ENCODE measurements around the gene TNNT3. TPM values are rescaled to one million over a fixed set of nuclear protein-coding genes. Genes with fewer than 3 reads are reported as not detected.

TNNT3 gene
- total RNA-seq, 1 experiment from 2014 or later: not detected

- Histone ChIP-seq H3K9me3 (ENCODE audit: control insufficient read depth, low read depth, low read length) (no peaks in the 10 kb centered on the region), H4K20me1 (ENCODE audit: control insufficient read depth, insufficient read depth, insufficient read length) (no peaks in the 10 kb centered on the region), H3K27ac (ENCODE audit: insufficient read length, low read depth, low read length) (no peak overlapping the region), H3K79me2 (ENCODE audit: insufficient read depth, low read length) (no peaks in the 10 kb centered on the region), H2BK12ac (ENCODE audit: insufficient read length, low read depth, low read length) (no peak overlapping the region), H3T11ph (ENCODE audit: low read length) (no peak overlapping the region), H3K4me2 (ENCODE audit: insufficient read depth, insufficient read length, low read length) (no peak overlapping the region), H3K23ac (ENCODE audit: insufficient read length, low read depth, low read length) (no peak overlapping the region), H2BK20ac (ENCODE audit: low read depth, low read length, poor library complexity, severe bottlenecking) (no peak overlapping the region), H4K5ac (ENCODE audit: insufficient read length, low read depth, low read length) (no peak overlapping the region), H2AK5ac (ENCODE audit: insufficient read length, low read length) (no peak overlapping the region), H3K79me1 (ENCODE audit: insufficient read depth, low read depth, low read length, poor library complexity, severe bottlenecking) (no peaks in the 10 kb centered on the region), H3K56ac (ENCODE audit: insufficient read length, low read depth, low read length) (no peak overlapping the region), H3K18ac (ENCODE audit: insufficient read length, low read depth, low read length) (no peak overlapping the region), H4K91ac (ENCODE audit: insufficient read length, low read depth, low read length) (no peak overlapping the region), H2AFZ (ENCODE audit: low read length) (no peak overlapping the region), H3K27me3 (ENCODE audit: insufficient read depth, low read length) (no peaks in the 10 kb centered on the region; the same call in 1 of the 2 replicates), H3K4ac (ENCODE audit: low read depth, low read length) (no peak overlapping the region), H3K23me2 (ENCODE audit: insufficient read length, low read depth, low read length, poor library complexity, severe bottlenecking) (no peaks in the 10 kb centered on the region), H2BK120ac (ENCODE audit: low read depth, low read length, poor library complexity, severe bottlenecking) (no peak overlapping the region), H2BK15ac (ENCODE audit: low read depth, low read length) (no peak overlapping the region), H3K4me1 (ENCODE audit: insufficient read depth, low read length) (no peaks in the 10 kb centered on the region), H3K9ac (ENCODE audit: extremely low read depth, insufficient read length, low read length) (no peak overlapping the region), H3K14ac (ENCODE audit: insufficient read depth, low read length) (no peak overlapping the region), H2BK5ac (ENCODE audit: insufficient read length, low read length) (no peak overlapping the region), H4K8ac (replicated peaks; ENCODE audit: insufficient read length, low read depth, low read length) (no peak overlapping the region)
- Mint-ChIP-seq H3K27ac (no peak overlapping the region), H3K4me3 (no peak overlapping the region), H3K27me3 (ENCODE audit: low read depth) (peaks cover 33% of the 10 kb centered on the region), H3K36me3 (ENCODE audit: insufficient read depth in 1 of 3, low read depth in 3 of 3) (no peaks in the 10 kb centered on the region), H3K4me1 (peaks cover 8 to 12% of the 10 kb centered on the region in 2 experiments), H3K9me3 (no peaks in the 10 kb centered on the region; a peak in 1 of 5 replicates)
- no peak for TF ChIP-seq CTCF (conservative IDR thresholded peaks at IDR 0.05)
- no CpG with 5 or more reads among the region's 12 CpGs for WGBS (ENCODE audit: extremely low coverage, insufficient read length, low lambda C conversion rate)
- no peak for DNase-seq
These were observed 22.6 kb upstream of the TNNT3 start for GRCh38 chr11:1896923-1897322.
